DMS79 treated with DMSO at 0.1 percent for 48 hours (cell line): Measurements from ENCODE around the gene SRSF11.

ENCODE experiments used
- DNase-seq: peaks from one replicate; lab custom pipeline; 2025; lab: John Stamatoyannopoulos, UW

SRSF11 gene

DNA sequence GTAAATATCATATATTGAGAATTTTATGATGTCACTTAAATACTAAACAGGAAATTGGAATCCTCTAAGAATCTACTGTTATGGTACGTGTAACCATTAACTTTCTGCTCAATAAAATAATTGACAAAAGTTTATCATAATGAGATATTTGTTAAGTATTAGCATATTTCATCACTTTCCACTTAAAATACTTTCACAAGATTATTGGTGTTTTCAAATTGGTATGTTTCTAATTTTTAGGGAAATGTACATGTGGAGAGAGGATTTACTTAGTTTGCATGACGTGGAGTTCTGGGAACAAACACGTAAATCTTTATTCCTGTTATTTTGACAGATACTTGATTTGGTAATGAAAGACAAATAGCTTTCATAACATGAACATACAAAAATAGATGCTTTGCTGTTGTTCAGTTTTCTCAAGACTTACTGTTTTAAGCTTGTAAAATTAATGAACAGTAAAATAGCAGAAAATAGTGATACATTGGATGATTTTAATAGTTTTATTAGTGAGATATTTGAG lies 1.6 kb downstream of the SRSF11 start:
- no peak for DNase-seq

DNA sequence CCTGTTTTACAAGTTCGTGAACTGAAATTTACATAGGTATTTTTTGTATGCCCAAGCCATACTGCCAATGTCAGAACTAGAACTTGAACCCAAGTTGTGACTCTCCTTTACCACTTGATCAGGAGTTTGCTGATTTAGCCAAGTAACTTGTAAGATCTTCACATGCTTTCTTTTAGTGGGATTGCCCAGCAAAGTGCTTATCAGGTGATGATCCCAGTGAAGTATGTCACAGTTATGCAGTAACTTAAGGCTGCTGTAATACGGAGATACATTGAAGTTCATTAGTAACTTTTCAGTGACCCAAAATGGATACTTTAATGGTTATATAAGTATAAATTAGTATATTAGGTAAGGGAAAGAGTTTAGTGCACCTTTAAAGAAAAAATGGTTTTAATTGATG lies 3.8 kb downstream of the SRSF11 start:
- no peak for DNase-seq

DNA sequence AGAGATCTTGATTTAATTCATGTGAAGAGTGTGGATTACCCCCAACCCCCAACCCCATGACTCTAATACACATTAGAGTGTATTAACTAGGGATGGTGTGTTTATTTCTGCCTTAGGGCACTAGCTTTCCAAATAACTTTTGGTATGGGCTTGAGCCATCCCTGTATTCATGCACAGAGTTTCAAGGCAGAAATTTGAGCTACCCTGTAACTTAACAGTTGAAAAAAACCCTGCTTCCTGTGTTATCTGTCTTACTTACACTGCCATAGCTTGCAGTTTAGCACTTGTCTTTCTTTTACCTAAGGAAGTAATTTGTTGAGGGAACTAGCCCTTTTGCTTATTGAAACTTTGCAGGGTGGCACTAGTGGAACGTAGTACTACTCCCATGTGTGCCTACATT lies 6.3 kb downstream of the SRSF11 start:
- no peak for DNase-seq

DNA sequence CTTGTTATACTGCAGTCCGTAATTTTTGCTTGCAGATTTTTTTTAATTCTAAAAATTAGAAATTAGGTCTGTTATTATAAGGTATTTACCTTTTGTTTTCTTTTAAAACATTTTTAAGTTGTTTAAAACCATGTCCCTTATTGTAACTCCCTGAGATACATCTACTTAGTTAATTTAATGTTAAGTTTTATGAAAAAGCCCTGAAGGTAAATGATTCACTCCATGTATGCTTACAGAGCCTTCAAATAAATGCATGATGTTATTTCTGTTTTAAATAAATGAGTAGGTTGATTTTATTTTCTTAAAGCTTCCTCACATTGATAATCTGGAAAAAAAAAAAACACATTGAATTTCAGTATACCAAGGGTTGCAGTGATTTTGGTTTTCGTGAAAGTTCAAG lies 7.5 kb downstream of the SRSF11 start:
- no peak for DNase-seq

- DNase-seq = no peak
Measured at GRCh38 chr1:70231475-70231874, 10.3 kb downstream of the SRSF11 start.

GRCh38 chr1:70234733-70235132 lies 13.6 kb downstream of the SRSF11 start:
- no peak for DNase-seq

DNA sequence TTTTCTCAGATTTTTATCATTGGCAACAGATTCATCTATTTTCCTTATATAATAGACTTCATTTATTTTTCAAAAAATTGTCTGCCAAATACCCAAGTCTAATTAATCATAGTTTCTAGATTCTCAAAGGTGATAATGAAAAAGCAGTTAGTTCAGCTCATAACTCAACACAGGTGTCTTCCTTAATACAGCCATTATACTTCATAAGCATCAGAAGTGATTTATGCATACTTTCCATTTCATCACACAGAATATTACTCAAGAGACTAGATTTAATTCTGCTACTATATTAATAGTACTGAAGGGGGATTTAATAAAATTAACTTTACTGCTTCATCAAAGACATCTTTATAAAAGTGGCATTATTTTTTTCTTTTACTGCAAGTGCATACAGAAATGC lies 18.8 kb downstream of the SRSF11 start:
- no peak for DNase-seq

GRCh38 chr1:70247122-70247521 lies 25.9 kb downstream of the SRSF11 start:
- no peak for DNase-seq

GRCh38 chr1:70247768-70248167 lies 26.6 kb downstream of the SRSF11 start:
- DNase-seq = no peak

- DNase-seq = no peak
Measured at GRCh38 chr1:70248729-70249128, 27.5 kb downstream of the SRSF11 start.

GRCh38 chr1:70256664-70257063 lies 35.5 kb downstream of the SRSF11 start:
- no peak for DNase-seq

- no peak for DNase-seq
Measured at GRCh38 chr1:70264839-70265238, 43.7 kb downstream of the SRSF11 start.

DNA sequence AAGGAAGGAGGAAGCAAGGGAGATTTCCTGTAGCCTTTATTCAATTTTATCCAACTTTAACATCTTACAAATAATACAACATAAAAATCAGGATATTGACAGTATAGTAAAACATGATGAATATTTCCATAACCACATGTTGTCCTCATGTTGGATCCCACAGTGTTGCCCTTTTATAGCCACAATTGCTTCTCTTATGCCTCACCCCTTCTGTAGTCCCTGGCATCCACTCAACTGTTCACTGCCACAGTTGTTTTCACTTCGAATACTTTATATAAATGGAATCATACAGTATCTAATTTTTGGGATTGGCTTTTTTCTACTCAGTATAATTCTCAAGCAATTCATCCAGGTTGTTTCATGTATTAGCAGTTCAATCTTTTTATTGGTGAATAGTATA lies 44.8 kb downstream of the SRSF11 start:
- no peak for DNase-seq

DNA sequence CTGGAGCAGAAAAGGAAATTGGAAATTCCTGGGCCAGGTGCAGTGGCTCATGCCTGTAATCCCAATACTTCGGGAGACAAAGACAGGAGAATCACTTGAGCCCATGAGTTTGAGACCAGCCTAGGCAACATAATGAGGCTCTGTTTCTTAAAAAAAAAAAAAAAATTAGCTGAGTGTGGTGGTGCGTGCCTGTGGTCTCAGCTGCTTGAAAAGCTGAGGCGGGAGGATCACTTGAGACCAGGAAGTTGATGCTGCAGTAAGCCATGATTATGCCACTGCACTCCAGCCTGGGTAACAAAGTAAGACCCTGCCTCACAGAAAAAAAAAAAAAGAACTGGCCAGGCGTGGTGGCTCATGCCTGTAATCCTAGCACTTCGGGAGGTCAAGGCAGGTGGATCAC lies 56.7 kb downstream of the SRSF11 start:
- no peak for DNase-seq

DNA sequence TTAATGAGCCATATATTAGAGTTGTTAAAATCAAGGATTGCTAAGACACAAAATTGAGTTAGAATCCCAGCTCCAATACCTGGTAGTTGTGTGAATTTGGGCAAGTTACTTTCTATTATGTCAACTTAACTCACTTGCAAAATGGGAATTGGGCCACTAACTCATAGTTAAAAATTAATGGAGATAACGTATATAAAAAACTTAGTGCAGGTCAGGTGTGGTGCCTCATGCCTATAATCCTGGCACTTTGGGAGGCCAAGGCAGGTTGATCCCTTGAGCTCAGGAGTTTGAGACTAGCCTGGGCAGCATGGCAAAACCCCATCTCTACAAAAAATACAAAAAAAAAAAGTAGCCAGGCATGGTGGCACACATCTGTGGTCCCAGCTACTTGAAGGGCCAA lies 57.5 kb downstream of the SRSF11 start:
- no peak for DNase-seq

GRCh38 chr1:70284366-70284765 lies 63.2 kb downstream of the SRSF11 start:
- no peak for DNase-seq

GRCh38 chr1:70286453-70286852 lies 65.3 kb downstream of the SRSF11 start:
- no peak for DNase-seq

DNA sequence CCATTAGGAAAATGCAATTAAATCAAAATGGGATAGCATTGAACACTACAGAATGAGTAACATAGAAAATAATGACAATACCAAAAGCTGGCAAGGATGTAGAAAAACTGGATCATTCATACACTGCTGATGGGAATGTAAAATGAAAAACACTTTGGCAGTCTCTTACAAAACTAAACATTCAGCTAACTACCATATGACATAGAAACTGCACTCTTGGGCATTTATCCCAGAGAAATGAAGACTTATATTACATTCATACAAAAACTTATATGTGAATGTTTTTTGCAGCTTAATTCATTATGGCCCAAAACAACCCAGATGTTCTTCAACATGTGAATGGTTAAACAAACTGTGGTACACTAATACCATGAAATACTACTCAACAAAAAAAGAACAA lies 67.0 kb downstream of the SRSF11 start:
- no peak for DNase-seq

DNA sequence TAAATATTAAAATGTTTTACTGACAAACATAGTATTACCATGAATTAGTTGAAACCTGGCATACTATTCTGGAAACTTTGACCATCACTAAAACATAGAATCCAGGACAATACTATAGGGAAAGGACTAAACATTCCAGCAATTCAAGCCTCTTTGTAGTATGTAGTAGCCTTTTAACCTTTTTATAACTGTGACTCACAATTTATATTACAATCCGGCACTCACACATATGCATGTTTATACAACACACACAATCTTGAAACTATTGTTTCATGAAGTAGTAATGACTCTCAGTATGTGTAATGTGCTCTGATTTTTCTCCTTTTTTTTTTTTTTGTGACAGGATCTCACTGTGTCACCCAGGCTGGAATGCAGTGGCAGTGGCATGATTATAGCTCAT lies 69.0 kb downstream of the SRSF11 start:
- DNase-seq = no peak

DNA sequence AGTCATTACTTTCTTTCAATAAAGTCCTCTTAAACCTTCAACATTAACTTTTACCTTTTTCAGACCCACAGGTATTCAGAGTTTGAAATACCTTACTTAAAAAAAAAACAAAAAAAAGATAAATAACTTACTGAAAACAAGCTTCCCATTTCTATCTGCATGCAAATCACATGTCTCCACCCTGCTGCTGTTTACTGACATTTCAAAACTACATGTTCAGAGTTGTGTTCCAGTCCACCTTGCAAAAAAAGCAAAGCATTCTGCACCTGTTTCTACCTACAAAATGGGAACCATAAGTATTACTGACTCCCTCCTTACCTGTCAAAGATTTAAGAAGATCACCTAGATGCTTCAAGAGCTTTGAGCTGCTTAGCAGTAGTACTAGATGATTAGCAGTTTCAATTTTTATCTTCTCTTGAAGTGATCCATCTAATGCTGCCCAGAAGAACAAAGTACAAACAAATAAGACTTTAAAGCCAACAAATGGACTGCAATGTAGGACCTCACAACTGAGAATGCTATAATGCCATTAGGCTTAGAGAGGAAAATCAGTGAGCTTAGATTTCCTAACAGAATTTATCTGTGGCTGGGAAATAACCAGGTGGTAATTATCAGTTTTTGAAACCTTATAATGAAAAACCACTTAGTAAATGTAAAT lies 72.1 kb downstream of the SRSF11 start:
- no peak for DNase-seq

- no peak for DNase-seq
Measured at GRCh38 chr1:70295749-70296148, 74.6 kb downstream of the SRSF11 start.

GRCh38 chr1:70299472-70299871 lies 78.3 kb downstream of the SRSF11 start:
- no peak for DNase-seq
